ENCODE data around the gene C13orf46.

The C13orf46 gene

DNA sequence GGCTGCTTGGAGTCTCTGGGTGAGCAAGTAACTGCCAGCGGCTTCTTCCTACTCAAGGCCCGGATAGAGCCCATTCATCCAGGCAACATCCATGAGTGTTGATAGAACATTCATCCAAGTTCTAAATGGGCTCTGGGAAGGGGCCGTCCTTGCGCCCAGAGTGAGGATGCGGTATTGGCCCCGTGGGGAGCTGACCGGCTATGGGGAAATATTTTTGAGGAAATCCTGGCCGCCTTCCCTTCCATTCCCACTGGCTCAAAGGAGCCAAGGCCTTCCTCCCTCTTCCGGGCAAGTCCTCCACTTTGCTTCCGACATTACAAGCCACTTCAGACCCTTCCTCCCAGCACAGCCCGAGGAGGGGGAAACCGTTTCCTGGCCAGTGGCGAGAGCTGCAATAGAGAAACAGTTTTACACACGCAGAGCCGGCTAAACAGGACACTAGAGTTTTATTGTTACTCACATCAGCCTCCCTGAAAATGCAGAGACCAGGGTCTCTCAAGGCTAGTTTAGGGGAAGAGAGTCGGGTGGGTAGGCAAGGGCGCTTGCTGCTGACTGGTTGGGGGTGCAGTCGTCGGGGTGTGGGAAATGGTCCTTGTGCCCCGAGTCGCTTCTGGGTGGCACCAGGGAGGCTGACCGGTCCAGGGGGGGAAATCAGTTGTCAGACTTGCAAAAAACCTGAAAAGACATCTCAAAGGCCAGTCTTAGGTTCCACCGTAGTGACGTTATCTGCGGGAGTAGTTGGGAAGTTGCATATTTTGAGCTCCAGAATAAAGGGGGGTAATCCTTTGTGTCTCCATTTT is 37.5 kb downstream of the C13orf46 start:
- DNase-seq: no peak

DNA sequence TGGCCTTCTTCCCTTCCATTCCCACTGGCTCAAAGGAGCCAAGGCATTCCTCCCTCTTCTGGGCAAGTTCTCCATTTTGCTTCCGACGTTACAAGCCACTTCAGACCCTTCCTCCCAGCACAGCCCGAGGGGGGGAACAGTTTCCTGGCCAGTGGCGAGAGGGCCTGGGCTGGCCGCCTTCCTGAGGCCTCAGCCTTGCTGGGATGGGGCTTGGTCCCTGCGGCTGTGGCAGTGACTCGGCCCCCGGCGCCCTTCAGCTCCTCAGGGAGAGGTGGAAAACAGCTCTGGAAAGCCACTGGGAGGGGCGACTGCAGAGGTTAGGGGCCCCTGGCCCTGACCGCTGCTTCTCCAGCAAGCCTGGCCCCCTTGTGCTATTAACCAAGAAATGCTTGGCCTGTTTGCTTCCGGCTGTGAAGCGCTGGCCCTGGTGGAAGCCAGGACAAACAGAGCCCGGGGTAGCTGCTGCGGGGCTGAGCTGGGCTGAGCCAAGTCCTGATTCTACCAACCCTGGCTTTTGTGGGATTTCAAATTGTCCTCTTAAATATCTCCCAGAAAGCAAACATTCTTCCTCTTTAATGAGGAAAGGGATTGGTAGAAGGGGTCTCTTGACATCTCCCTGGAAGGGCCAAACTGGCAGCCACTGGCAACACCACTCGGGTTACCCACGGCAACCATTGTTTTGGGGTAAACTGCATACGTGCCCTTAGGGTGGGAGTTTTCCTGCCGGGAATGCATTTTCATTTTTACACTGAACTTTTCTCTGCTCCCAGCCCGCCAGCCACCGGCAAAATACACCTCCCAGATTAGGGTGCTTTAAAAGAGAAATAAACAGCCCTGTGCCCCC is 38.7 kb downstream of the C13orf46 start:
- no peak for DNase-seq

DNA sequence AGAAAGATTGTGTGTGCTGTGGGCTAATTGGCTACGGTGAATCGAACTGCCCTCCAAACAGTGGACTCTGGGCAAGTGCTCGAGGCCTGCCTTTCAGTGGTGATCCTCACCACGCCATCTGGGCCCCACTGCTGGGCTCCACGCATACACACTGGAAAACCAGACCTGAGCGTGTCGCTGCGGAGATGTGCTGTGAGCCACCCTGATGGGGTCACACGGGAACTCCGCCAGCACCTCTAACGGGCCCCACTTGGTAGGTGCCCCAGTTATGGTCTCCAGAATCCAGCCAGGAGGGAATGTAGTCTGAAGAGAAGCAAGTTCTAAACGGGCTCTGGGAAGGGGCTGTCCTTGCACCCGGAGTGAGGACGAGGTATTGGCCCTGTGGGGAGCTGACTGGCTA is 39.3 kb downstream of the C13orf46 start:
- DNase-seq: no peak

DNA sequence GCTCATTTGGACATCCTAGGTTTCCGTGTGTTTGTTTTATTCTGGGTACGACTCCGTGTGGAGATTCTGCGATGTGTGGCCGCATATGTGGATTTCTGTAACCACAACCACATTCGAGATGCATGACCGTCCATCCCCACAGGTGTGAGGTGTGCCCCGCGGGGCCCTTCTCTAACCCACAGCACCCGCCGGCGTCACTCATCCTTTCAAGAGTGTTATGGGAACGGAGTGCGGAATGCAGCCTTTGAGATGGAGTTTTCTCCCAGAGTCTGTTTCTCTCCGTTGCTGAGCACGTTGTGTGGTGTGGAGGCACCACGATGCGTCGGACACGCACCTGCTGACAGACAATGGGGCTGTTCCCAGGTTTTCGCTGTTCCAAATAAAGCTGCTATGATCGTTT is 40.0 kb downstream of the C13orf46 start:
- no peak for DNase-seq

DNA sequence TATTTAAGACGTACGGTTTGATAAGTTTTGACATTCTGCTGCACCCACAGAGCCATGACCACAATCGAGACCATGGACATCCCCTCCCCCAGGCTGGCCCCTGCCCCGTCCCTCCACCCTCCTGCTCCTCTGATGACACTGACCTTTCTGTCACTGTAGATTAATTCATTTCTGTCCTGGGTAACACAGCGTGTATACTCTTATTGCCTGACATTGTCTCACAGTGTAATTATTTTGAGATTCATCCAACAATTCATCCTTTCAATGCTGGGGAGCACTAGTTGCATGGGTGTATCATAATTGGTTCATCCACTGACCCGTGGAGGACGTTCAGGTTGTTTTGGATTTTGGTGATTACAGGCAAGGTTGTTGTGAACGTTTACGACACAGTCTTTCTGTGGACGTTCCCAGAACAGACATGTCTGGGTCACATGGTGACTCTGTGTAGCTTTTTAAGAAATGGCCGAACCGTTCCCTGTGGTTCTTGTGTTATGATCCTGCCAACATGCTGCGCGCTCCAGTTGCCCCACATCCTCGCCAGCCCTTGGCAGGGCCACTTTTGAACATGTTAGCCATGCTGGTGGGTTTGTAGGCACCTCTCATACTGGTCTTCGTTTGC is 41.9 kb downstream of the C13orf46 start:
- no peak for DNase-seq

DNA sequence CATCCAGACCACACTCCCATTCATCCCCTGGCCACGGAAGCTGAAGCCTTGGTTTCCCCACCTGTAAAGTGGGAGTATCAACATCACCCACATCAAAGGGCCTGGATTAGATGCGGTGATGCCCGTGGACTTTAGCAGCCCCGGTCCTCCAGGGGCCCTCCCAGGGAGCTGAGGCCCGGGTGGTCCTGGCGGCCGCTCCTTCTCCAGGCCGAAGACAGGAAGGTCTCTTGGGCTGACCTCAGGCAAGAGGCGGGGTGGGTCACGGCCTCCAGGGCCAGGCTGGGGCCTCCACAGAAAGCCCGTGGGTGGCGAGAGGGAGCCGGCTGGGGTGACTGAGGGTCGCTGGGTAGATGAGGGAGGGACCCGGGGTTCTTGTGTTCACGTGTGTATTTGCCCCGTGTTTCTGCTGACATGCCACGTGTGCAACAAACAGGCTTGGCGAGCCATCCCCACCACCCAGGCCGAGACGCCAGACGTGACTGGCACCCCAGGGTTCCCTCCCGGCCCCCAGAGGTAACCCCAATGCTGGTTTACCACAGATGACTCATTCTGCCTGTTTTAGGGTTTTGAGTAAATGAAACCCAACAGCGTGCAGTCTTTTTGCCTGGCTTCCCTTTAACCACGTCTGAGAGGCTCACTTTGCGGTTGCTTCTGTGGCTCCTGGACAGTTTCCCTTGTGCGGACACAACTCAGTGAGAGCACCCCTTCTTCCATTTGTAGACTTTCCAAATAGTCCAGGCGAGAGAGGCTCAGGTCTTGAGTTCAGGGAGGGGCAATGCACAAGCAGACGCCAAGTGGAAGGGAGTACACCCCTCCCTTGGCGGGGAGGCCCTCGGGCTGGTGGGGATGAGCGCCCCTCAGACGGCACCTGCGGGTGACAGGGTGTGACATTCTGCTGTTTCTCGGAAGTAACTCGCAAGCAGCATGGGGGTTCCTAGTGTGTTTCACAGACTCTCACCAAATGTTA is 42.9 kb downstream of the C13orf46 start:
- no peak for DNase-seq

DNA sequence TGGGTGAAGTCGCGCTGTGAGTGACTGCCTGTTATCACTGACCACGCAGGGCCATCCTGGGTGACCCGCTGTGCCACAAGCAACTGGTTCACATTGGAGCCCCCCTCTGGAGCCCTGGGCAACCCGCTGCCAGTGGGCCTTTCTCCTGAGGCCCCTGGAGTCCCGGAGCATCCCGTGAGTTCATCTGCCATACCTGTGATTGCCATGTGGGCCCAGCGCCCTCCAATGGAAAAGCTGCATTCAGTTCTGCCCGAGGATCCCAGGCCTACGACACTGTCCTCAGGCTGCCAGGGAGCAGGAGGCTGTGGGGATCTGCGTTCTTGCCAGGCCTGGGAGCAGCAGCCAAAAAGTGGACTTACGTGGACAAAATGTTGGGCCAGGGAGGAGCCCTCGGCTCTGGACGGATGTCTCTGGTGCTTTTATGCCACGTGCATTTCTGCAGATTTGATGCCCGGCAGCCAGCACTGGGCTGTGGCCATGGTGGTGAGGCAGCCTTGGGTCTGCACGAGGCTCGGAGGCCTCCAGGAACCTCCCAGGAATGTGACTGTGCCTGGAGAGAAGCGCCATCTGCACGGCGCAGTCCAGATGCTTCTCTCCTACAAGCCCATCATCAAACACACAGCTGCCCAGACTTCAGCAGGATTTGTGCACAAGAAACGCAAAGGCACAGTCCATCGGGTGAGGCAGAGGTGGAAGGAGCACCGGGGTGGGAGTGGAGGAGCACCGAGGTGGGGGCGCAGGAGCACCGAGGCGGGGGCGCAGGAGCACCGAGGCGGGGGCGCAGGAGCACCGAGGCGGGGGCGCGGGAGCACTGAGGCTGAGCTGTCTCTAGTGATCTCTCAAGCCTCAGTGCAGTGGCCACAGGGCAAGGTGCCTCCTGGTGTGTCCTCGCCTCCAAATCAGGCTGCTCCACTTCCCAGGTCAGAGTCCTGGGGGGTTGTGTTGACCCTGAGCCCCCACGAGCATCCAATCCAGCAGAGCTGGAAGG is 44.0 kb downstream of the C13orf46 start:
- DNase-seq: no peak

DNA sequence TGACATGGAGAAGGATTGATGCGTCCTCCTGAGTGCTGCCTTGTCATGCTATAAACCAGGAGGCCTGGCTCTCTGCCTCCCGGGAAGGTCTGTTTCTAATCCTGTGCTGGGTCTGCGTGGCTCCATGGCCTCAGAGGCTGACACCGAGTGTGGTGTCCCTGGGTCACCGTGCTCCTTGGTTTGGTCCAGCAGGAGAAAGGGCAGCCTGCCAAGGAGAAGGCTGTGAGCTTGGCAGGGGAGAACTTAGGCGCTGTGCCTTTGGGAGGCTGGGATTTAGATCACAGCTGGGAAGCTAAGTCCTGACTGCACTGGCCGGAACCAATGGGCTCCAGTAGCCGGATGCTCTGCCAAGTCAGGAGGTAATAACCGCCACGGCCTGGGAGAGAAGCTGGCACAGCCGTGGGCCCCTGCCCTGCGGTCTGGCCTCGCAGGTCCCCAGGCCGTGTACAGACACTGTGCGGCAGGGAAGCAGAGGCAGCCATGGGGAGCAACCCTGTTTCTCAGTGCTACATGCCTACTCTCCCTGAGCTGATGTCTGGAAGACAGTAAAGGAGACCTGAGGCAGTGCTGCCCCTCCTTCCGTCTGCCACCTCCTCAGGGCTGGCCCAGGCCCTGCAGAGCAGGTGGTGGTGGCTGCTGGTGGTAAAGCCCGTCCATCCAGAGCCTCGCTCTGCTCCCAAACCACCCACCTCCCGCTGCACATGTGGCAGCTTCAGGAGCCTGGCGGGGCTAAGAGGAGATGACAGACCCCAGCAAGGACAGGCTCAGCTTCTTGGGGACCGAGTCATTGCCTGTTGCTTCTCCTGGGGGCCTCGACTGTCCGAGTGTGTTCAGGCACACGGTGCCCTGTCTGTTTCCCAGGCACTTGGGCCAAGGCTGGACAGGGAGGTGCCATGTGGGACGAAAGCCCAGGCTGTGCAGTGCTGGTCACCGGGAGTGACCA is 44.9 kb downstream of the C13orf46 start:
- no peak for DNase-seq

DNA sequence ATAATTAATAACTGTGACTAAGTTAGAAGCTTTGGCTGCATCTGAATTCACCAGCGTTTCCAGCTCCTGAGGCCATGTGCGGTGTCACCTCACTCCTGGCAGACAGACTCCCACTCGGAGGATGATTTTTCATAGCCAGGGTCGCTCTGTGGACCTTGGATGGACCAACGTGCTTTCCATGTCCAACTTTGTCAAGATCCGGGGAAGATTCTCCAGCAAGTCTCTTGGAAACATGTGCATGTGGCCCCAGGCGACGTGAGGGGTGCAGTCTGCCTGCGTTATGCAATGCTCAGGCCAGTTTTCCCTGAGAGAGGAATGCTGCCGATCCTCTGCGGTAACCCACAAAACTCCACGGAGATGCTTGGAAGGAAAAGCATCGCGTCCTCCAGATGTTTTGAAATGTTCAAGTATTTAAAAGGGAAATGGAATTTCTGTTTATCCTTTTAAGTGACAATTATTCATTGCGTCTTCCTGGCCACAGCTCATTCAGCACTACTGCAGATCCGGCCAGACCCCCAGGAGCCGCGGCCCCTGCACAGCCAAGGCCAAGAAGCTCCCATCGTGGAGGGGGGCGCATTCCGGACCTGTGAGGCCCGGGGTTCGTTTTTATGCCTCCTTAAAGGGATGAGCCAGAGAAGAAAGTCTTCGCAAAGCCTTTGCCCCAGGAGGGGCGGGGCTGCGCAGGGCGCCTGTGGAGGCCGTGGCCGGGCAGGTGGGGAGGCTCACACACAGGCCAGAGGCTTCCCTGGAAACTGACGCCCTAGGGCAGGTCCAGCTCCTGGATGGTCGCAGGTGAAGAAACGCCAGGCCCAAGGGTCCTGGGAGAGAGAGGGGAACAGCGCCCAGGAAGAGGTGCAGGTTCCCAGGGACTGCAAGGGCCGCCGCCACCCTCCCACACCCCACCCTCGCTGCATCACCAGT is 46.0 kb downstream of the C13orf46 start:
- no peak for DNase-seq

DNA sequence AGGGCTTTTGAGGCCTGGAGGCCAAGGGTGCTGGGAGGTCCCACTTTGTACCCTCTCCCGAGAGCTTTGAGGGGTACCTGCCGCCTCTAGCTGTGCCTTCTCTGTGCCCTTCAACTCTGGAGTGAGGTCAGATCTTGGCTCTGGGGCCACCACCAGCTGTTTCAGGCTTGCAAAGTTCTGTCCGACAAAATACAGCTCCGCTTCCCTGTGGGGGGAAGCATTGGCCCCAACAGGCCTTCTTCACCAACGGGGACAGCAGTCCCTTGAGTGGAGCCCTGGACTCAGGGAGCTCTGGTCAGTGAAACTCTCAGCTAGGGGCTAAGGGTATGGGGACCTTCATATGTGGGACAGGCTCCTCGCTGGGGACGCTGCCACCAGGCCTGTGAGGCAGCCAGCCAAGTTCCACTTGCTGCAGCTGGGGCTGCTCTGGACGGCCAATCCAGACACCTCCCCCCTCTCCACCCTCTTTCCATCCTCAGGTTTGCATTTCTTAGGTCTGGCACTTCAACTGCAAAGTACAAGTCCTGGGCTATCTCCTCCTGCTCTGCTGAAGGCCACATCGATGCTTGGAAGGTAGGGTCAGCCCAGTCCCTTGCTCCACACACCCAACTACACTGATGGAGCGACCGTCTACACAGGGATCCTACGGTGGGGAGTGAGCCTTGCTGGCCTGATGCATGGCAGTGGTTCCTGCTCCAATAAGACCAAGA is 46.8 kb downstream of the C13orf46 start:
- no peak for DNase-seq

DNA sequence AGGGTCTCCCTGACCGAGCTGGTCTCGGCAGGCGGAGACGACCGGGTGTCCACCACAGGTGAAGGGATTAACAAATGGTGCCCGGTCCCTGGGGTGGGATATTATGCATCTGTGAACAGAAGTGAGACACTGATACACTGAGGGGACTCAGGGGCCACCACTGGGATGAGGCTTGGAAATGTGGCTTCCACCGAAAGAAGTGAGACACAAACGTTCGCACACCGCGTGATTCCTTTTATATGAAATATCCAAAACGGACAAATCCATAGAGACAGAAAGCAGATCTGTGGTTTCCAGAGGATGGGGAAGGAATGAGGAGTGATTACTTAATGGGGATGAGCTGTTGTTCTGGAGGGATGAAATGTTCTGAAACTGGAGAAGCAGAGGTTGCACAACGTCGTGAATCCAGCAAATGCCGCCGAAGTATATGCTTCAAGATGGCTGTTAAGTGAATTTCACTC is 47.5 kb downstream of the C13orf46 start:
- DNase-seq: no peak

DNA sequence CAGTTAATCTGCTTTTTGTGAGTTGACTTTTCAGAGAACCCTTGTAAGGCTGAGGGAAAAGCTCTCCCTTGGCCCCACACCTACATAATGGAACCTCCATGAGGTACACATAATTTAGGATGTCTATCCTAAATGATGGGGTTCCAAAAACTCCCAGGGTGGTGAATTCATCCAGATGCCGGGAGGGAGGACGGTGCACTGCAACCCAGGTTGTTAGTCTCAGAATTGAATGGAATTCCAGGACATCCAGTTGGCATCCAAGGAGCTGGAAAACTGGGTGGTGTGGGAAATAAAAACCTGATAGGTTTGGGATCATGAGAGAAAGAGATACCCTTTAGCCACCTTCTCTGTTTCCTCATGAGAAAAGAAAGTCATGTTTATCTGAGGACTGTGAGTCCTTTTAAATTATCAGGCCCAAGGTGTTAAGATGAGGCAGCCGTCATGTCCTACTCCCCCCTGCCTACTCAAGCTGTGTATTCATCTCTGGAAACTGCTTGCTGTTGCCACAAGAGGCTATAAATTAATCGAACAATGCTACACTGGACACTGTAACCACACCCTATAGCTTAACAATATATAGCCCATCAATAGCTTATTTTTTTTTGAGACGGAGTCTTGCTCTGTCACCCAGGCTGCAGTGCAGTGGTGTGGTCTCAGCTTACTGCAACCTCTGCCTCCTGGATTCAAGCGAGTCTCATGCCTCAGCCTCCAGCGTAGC is 49.5 kb downstream of the C13orf46 start:
- DNase-seq: no peak

DNA sequence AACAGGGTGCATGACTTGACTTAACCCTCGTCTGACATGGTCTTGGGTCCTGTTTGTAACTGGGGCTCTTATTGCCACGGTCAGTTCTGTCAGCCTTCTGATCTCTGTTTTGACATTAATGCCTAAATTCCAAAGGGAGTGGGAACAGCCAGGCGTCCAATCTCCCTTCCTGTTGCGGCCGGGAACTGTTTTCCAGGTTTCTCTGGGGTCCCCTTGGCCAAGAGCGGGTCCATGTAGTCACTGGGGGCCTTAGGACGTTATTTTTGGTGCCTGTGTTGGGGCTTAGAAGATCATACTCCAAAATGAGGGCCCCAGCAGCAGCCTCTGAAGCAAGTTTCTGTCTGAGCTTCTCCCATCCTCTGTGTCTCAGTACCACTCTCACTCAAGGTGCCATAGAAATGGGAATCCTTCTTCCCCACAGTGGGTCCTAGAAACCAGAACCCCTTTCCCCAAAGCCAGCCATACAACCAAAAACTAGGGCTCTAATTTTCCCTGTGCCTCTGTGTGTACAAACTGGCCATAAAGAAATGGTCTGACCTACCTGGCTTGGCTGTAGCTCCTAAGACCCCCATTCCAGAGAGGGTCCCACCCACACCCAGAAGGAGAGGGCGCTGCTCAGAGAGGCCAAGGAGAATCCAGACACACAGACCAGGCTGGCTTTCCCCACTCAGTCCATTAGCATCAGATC is 50.4 kb downstream of the C13orf46 start:
- no peak for DNase-seq

DNA sequence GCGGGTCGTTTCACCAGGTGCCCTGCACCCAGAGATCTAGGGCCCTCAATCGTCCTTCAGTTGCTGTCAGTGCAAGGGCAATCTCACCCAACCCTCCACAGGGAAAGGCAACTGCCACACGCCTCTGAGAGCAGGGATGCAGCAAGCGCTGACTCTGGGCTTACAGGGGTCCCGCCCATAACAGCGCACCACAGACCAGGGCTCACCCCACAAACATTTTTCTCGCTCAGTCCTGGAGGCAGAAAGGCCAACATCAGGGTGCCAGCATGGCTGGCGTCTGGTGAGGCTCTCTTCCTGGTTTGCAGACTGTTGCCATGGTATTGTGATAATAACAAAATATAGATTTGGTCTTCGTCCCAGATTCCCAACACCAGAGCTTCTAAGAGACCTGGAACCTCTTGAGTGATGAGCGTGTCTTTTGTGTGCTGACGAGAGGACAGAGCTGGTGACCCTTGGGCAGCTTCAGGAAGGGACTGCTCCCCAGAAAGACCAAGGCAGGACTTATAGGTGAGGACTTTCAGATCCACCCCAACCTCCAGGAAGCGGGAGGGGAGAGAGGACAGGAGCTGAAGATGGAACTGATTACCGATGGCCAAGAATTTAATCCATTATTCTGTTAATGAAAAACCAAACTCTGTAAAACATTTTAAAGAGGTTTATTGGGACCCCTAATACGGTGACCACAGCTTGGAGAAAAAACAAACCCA is 51.3 kb downstream of the C13orf46 start:
- DNase-seq: no peak

DNA sequence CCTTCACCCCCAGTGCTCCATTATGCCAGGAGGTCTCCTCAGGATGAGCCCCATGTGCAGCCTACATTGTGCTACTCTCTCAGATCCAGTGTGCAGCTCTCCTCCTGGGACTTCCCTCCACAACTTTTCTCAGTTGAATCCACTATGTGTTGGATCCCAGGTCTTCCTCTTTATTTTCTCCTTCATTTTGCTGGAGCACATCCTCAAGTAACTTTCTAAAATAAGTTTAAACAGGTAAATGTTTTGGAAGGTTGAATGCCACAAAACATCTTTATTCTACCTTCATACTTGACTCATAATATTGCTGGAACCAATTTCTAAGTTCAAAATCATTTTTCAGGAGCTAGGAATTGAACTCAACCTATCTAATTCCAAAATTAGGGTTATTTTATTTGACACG is 52.1 kb downstream of the C13orf46 start:
- DNase-seq: no peak

DNA sequence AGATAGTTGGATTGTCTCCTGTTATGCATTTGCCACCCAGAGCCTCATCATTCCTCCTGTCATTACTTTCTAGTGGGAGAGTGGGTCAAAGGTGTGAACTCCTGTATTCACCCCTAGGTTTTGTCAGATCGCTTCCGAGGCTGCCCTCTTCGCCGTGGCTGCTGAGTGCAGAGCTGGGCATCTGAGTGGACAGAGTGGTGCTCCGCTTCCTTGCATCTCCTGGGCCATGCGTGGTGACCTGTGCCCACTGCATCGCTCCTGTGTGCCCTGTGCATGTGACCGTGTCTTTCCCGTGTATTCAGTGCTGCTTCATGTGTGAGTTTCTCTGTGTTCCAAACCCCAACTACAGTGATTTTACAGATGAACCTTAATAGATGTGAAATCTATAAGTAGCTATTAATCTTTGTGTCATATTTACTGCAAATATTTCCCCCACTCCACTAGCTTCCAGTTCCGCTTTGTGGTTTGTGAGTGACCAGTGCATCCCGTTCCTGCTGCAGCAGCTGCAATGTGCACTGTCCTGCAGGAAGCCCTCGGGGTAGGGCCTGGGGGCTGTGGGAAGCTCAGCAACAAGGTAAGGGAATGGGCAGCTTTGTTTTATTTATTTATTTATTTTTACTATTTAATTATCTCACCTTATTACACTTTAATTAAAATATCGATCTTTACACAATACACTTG is 53.1 kb downstream of the C13orf46 start:
- DNase-seq: no peak

Data from stimulated activated naive CD4-positive, alpha-beta T cell (primary cell).